ENCODE results near the gene PBXIP1.

The PBXIP1 gene

DNA sequence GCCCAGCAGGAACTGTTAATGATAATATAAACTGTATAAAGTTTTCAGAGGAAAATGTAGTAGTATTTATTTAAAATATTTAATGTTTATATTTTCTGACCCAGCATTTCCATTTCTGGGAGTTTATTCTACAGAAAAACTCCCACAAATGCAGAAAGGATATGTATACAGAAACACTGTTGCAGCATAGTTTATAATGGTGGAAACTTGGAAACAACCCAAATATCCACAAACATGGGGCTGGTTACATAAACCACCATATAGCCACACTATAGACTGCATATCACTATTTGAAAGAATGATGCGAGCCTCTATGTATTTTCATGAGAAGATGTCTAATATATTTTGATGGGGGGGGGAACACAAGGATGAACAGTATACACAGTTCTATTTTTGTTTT lies 54.3 kb downstream of the PBXIP1 start:
- DNase-seq (ENCODE audit: low read depth in 1 of 2, low spot score in 1 of 2), result no peak

DNA sequence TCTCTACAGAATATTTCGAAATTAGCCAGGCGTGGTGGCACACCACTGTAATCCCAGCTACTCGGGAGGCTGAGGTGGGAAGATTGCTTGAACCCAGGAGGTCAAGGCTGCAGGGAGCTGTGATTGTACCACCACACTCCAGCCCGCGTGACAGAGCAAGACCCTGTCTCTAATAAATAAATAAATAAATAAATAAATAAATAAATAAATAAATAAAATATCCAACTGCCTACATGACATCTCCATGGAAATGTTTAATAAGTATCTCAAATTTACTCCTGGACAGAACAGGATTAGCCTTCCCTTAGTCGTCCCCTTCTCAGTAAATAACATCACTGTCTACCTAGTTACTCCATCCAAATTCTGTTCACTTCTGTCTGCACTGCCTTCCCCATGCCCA lies 56.9 kb downstream of the PBXIP1 start:
- DNase-seq (ENCODE audit: low read depth in 1 of 2, low spot score in 1 of 2), result no peak

DNA sequence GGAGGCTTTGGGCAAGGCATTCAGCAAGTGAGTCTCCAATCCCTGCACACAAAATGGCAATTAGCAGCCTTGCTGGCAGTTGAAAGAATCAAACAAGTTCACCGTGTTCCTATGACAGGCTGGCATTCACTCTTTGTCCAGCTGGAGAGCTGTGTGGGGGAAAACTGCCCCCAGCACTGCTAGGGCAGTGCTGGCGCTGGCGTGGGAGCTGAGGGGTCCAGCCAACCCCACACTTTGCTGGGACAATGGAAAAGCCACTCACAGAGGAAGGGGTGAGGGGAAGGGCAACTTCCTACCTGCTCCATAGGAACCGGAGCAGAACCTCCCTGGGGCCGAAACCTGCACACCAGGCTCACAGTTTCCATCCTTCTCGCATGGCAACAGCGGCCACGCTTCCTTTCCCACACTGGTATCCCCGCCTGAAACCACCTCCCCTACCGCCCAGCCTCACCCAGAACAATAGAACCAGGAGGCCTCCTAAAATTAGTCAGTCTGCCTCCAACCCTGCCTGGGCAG lies 59.1 kb downstream of the PBXIP1 start:
- no peak for DNase-seq (ENCODE audit: low read depth in 1 of 2, low spot score in 1 of 2)

GRCh38 chr1:154895798-154896197 lies 60.1 kb downstream of the PBXIP1 start:
- DNase-seq (ENCODE audit: low read depth in 1 of 2, low spot score in 1 of 2), result no peak

Measured in activated CD4-positive, alpha-beta T cell treated with anti-CD3 and anti-CD28 coated beads, Interleukin-2, amount 50 U/mL, for 24 hours (primary cell).